HG03378 (cell line): ENCODE results near the gene C2orf49.

Experiments
- ATAC-seq: cut with Tn5 transposase; IDR thresholded peaks from one replicate; pipeline ENCODE4 v1.9.1; 2021; ENCODE audit warnings: mild to moderate bottlenecking, moderate library complexity; ENCODE audit not compliant: unreplicated experiment

The C2orf49 gene

DNA sequence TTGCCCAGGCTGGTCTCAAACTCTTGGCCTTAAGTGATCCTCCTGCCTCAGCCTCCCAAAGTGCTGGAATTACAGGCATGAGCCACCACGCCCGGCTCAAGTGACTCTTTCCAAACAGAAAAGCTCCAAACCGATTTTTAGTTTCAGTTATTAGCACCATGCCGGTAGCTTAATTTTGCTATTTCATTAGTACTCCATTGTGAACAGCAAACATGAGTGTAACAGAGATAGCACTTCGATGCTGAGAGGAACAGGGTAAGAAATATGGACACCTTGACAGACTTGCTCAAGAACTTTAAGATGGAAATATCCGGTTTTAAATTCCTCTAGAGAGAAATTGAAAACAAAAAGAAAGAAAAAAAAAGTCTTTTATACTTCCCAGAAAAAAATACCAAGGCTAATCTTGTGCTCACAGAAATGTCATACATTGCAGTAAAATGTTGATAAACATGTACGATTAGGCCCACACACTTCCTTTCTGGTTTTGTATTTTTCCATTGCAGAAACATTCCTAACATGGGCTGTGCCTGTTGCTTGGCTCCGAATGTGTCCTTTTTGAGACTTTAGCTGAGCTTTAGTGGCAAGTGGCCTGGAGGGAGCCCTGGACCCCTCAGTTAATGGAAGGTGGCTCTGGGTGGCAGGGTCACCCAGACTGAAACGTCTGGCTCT lies 43.2 kb downstream of the C2orf49 start:
- no peak for ATAC-seq

GRCh38 chr2:105381101-105381668 lies 43.8 kb downstream of the C2orf49 start:
- ATAC-seq = no peak

GRCh38 chr2:105382177-105382576 lies 44.8 kb downstream of the C2orf49 start:
- no peak for ATAC-seq

DNA sequence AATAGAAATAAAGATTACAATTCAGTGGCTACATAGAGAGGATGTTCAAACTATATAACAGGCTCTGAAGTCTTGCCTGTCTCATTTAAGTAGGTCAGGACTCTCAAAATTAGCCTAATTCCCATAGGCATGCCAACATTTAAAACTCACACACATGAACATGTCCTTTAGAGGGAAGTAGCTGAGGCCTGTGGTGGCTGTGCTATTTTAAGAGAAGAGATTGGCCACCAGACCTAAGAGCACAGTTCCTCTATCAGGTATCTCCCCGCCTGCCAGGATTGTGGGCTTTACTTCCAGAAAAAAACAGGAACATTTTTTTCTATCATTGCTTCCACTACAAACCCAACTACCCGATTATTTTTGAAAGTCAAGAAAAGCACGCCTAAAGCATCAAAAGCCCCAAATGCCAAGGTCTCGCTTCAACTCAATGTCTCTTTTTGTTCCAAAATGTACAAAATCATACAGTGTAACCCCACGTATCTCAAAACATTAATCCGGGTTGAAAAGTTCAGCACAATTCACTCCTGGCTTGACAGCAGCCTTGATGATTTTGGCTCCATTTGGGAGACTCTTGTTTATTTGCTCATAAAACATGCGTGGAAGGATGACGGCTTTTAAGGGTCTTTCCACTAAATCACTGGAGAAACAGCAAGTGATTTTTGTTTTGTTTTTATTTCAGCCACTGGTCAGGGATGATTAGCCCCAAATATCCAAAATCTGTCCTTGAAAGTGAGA lies 46.3 kb downstream of the C2orf49 start:
- ATAC-seq = no peak

DNA sequence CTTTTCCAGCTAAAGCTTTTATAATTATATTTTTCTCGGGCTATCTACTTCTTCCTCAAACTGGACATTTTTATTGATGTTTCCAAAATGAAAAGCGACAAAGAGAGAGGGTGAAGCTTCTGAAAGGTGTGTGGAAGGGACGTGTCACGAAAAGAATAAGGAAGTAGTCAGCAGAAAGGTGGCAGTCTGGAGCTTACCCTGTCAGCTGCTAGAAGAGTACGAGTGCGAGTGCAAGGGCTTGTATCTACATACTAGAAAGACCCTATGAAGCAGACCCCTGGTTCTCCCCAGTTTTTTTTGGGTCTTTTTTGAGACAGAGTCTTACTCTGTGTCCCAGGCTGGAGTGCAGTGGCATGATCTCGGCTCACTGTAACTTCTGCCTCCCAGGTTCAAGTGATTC lies 46.9 kb downstream of the C2orf49 start:
- no peak for ATAC-seq

GRCh38 chr2:105384861-105385260 lies 47.5 kb downstream of the C2orf49 start:
- ATAC-seq = no peak

- no peak for ATAC-seq
Measured at GRCh38 chr2:105385731-105386540, 48.6 kb downstream of the C2orf49 start.

GRCh38 chr2:105387225-105387624 lies 49.9 kb downstream of the C2orf49 start:
- no peak for ATAC-seq

- no peak for ATAC-seq
Measured at GRCh38 chr2:105388971-105389381, 51.6 kb downstream of the C2orf49 start.

GRCh38 chr2:105390454-105390853 lies 53.1 kb downstream of the C2orf49 start:
- no peak for ATAC-seq

DNA sequence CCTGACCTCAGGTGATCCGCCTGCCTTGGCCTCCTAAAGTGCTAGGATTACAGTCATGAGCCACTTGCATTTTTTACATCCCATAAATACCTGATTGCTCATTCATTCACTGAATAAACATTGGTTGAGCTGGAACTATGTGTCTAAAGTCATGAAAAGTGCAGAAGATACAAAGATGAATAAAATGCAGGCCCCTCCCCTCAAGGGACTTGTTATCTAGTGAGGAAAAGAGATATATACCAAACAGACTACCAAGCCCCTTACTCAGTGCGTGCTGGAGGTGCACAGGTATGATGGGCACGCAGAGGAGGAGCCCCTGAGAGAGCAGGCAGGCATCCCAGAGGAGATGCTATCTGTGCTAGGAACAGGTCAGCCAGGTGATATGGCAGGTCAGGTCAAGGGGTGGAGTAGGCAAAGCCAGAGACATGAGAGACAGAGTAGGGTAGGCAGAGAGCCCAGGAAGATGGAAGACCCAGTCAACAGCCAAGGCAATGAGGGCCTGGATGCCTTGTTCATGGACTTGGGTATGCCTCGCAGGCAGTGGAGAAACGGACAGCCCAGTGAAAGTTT lies 53.8 kb downstream of the C2orf49 start:
- ATAC-seq = no peak

DNA sequence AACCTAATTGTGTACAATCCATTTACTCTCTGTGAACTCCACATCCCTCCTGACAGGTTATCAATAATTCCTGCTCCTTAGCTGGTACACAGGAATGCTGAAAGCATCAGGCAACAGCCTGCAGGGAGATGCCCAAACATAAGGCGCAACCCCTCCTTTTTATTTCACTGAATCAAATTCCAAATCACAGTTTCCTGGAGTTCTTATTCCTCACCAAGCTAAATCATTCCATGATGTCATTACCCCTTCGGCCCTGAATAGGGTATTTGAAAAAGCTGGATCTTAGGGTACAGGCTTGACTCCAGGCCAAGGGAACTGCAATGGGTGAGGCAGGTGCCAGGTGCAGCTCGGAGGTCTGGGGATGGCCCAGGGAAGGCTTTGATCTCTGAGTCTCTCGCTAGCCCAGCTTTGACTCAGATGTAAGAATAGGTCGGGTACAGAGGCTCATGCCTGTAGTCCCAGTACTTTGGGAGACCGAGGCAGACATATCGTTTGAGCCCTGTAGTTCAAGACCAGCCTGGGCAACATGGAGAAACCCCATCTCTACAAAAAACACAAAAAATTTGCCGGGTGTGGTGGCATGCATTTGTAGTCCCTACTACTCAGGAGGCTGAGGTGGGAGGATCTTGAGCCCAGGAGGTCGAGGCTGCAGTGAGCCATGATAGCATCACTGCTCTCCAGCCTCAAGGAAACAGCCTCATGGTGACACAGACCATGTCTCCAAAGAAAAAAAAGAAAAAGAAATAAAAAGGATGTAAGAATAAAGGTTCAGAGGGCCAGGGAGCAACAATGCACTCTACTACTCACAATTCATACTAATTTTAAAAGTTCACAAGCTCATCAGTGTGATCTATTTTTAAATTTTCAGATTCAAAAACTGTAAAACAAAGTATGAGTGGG lies 54.7 kb downstream of the C2orf49 start:
- no peak for ATAC-seq

GRCh38 chr2:105393373-105394055 lies 56.2 kb downstream of the C2orf49 start:
- no peak for ATAC-seq

GRCh38 chr2:105394951-105395611 lies 57.7 kb downstream of the C2orf49 start:
- ATAC-seq = no peak

GRCh38 chr2:105395691-105396090 lies 58.4 kb downstream of the C2orf49 start:
- ATAC-seq = no peak

- no peak for ATAC-seq
Measured at GRCh38 chr2:105396254-105397024, 59.1 kb downstream of the C2orf49 start.

- no peak for ATAC-seq
Measured at GRCh38 chr2:105397025-105397722, 59.8 kb downstream of the C2orf49 start.

DNA sequence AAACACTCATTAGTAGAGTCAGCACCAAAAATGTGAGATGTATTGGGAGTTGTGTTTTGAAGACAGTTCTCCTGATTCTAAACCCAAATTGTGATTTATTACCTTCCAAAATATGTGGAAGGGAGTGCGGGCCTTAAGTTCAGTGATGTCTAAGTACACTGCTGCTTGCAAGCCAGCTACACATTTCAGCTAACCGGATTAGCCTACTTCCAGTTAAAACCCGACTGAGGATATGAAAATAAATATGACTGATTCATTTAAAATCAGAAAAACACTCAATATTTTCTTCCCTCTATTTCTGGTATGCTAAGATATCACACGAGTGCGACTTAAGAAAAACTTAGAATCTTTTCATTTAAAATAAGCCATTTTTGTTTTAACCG lies 60.6 kb downstream of the C2orf49 start:
- no peak for ATAC-seq
